ENCODE data around the gene MT1HL1.
A peak's percentile ranks its signal among the peaks of the same experiment; 100 is the strongest.
"Not testable (repeated sequence)": the region's sequence is repeated elsewhere in the genome, so short reads cannot be mapped to it uniquely, and the experiment has no call there.

Gene MT1HL1

GRCh38 chr1:236983818-236984217, 20.4 kb downstream of the MT1HL1 start:
- in situ Hi-C loops (cut with HindIII; ENCODE audit: low pct_unique_long_range_greater_than_20kb, low sequenced_read_pairs), result no loop called here
- TF ChIP-seq JUND (IDR thresholded peaks at IDR 0.05; ENCODE audit: low read depth), result no peak
- DNase-seq (ENCODE audit: low read depth in 1 of 2, low spot score in 1 of 2), result no peak

- in situ Hi-C loops (cut with HindIII; ENCODE audit: low pct_unique_long_range_greater_than_20kb, low sequenced_read_pairs), result no loop called here
- TF ChIP-seq JUND (IDR thresholded peaks at IDR 0.05; ENCODE audit: low read depth), result no peak
- DNase-seq (ENCODE audit: low read depth in 1 of 2, low spot score in 1 of 2), result no peak
These were observed 21.9 kb downstream of the MT1HL1 start for GRCh38 chr1:236982380-236982779.

GRCh38 chr1:236981431-236981830, 22.8 kb downstream of the MT1HL1 start:
- DNase-seq (ENCODE audit: low read depth in 1 of 2, low spot score in 1 of 2); in situ Hi-C loops (cut with HindIII; ENCODE audit: low pct_unique_long_range_greater_than_20kb, low sequenced_read_pairs): not testable (repeated sequence)

- in situ Hi-C loops (cut with HindIII; ENCODE audit: low pct_unique_long_range_greater_than_20kb, low sequenced_read_pairs), result no loop called here
- no peak for DNase-seq (ENCODE audit: low read depth in 1 of 2, low spot score in 1 of 2)
- TF ChIP-seq JUND (IDR thresholded peaks at IDR 0.05; ENCODE audit: low read depth), result no peak
These were observed 23.6 kb downstream of the MT1HL1 start for GRCh38 chr1:236980673-236981072.

- no peak for TF ChIP-seq JUND (IDR thresholded peaks at IDR 0.05; ENCODE audit: low read depth)
- in situ Hi-C loops (cut with HindIII; ENCODE audit: low pct_unique_long_range_greater_than_20kb, low sequenced_read_pairs), result no loop called here
- no peak for DNase-seq (ENCODE audit: low read depth in 1 of 2, low spot score in 1 of 2)
These were observed 24.9 kb downstream of the MT1HL1 start for GRCh38 chr1:236979149-236979900.

GRCh38 chr1:236978740-236979139, 25.5 kb downstream of the MT1HL1 start:
- DNase-seq (ENCODE audit: low read depth in 1 of 2, low spot score in 1 of 2), result no peak
- in situ Hi-C loops (cut with HindIII; ENCODE audit: low pct_unique_long_range_greater_than_20kb, low sequenced_read_pairs), result no loop called here
- no peak for TF ChIP-seq JUND (IDR thresholded peaks at IDR 0.05; ENCODE audit: low read depth)

GRCh38 chr1:236975461-236975860, 28.8 kb downstream of the MT1HL1 start:
- in situ Hi-C loops (cut with HindIII; ENCODE audit: low pct_unique_long_range_greater_than_20kb, low sequenced_read_pairs), result no loop called here

GRCh38 chr1:236974025-236974424, 30.2 kb downstream of the MT1HL1 start:
- in situ Hi-C loops (cut with HindIII; ENCODE audit: low pct_unique_long_range_greater_than_20kb, low sequenced_read_pairs); DNase-seq (ENCODE audit: low read depth in 1 of 2, low spot score in 1 of 2): not testable (repeated sequence)

More at GRCh38 chr1:236975461-236975860, 28.8 kb downstream of the MT1HL1 start:
- no peak for TF ChIP-seq JUND (IDR thresholded peaks at IDR 0.05; ENCODE audit: low read depth)
- no peak for DNase-seq (ENCODE audit: low read depth in 1 of 2, low spot score in 1 of 2)

- DNase-seq (ENCODE audit: low read depth in 1 of 2, low spot score in 1 of 2), result no peak
- in situ Hi-C loops (cut with HindIII; ENCODE audit: low pct_unique_long_range_greater_than_20kb, low sequenced_read_pairs), result no loop called here
- TF ChIP-seq JUND (IDR thresholded peaks at IDR 0.05; ENCODE audit: low read depth), result no peak
These were observed 37.6 kb downstream of the MT1HL1 start for GRCh38 chr1:236966636-236967035.

- TF ChIP-seq JUND (IDR thresholded peaks at IDR 0.05; ENCODE audit: low read depth), result no peak
- in situ Hi-C loops (cut with HindIII; ENCODE audit: low pct_unique_long_range_greater_than_20kb, low sequenced_read_pairs), result no loop called here
- no peak for DNase-seq (ENCODE audit: low read depth in 1 of 2, low spot score in 1 of 2)
These were observed 40.3 kb downstream of the MT1HL1 start for GRCh38 chr1:236963920-236964319.

GRCh38 chr1:236959112-236959511, 45.1 kb downstream of the MT1HL1 start:
- in situ Hi-C loops (cut with HindIII; ENCODE audit: low pct_unique_long_range_greater_than_20kb, low sequenced_read_pairs), result no loop called here
- no peak for DNase-seq (ENCODE audit: low read depth in 1 of 2, low spot score in 1 of 2)
- no peak for TF ChIP-seq JUND (IDR thresholded peaks at IDR 0.05; ENCODE audit: low read depth)

- in situ Hi-C loops (cut with HindIII; ENCODE audit: low pct_unique_long_range_greater_than_20kb, low sequenced_read_pairs), result no loop called here
- no peak for TF ChIP-seq JUND (IDR thresholded peaks at IDR 0.05; ENCODE audit: low read depth)
- DNase-seq (ENCODE audit: low read depth in 1 of 2, low spot score in 1 of 2), result peak in 1 of 2 experiments; percentile 36
These were observed 47.0 kb downstream of the MT1HL1 start for GRCh38 chr1:236957235-236957634.
